ENCODE results near the gene BATF. TPM values are rescaled to one million over a fixed set of nuclear protein-coding genes. Genes with fewer than 3 reads are reported as not detected.

The BATF gene
- total RNA-seq, 4 donors from 2014 or later, result 0.28 to 6.4 (median 1.3) TPM; not detected in 1

GRCh38 chr14:75491376-75491978, 30.8 kb upstream of the BATF start:
- Histone ChIP-seq H3K27ac (no peak overlapping the region), H3K4me1 (no peaks in the 10 kb centered on the region), H3K9me3 (no peaks in the 10 kb centered on the region), H3K36me3 (no peaks in the 10 kb centered on the region), H3K27me3 (no peaks in the 10 kb centered on the region), H3K4me3 (no peak overlapping the region)
- TF ChIP-seq, protein P1, sequence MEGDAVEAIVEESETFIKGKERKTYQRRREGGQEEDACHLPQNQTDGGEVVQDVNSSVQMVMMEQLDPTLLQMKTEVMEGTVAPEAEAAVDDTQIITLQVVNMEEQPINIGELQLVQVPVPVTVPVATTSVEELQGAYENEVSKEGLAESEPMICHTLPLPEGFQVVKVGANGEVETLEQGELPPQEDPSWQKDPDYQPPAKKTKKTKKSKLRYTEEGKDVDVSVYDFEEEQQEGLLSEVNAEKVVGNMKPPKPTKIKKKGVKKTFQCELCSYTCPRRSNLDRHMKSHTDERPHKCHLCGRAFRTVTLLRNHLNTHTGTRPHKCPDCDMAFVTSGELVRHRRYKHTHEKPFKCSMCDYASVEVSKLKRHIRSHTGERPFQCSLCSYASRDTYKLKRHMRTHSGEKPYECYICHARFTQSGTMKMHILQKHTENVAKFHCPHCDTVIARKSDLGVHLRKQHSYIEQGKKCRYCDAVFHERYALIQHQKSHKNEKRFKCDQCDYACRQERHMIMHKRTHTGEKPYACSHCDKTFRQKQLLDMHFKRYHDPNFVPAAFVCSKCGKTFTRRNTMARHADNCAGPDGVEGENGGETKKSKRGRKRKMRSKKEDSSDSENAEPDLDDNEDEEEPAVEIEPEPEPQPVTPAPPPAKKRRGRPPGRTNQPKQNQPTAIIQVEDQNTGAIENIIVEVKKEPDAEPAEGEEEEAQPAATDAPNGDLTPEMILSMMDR (IDR thresholded peaks at IDR 0.05), result no peak
- TF ChIP-seq POLR2A (IDR thresholded peaks at IDR 0.05), result no peak
- DNase-seq, result no peak
- intact Hi-C loops (cut with DNase I; ENCODE audit: low total_unique reads), result no loop called here

GRCh38 chr14:75492832-75493591, 29.3 kb upstream of the BATF start:
- no peak overlapping the region for H3K27ac ChIP-seq
- no peak for DNase-seq
- TF ChIP-seq, protein P1 (IDR thresholded peaks at IDR 0.05), result no peak
- no peak for TF ChIP-seq POLR2A (IDR thresholded peaks at IDR 0.05)
- intact Hi-C loops (cut with DNase I; ENCODE audit: low total_unique reads), result no loop called here
- H3K36me3 ChIP-seq, result no peaks in the 10 kb centered on the region
- no peaks in the 10 kb centered on the region for H3K4me1 ChIP-seq
- H3K4me3 ChIP-seq, result no peak overlapping the region
- H3K9me3 ChIP-seq, result no peaks in the 10 kb centered on the region
- H3K27me3 ChIP-seq, result no peaks in the 10 kb centered on the region

DNA sequence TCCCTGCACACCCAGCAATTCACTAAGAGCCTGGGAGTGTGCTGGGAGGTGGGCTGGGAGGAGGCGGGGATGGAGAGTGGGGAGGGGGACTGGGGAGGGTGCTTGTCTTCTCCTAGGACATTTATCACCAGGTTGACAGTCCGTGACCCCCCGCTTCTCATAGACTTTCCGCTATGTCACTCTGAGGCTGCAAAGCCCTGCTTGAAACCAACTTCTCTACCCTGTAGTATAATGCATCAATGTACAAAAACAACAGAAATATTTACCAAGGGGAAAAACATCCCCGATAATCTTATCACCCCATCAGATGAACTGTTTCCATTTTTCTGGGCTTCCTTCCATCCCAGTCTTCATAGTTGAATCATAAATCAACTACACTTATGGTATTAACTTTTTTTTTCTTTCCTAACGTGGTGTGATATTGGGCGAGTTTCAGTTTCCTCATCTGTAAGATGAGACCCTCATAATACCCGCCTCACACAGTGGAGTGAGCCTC, 28.6 kb upstream of the BATF start:
- TF ChIP-seq, protein P1 (IDR thresholded peaks at IDR 0.05), result no peak
- no peak for TF ChIP-seq POLR2A (IDR thresholded peaks at IDR 0.05)
- Histone ChIP-seq H3K27me3 (no peaks in the 10 kb centered on the region), H3K4me3 (no peak overlapping the region), H3K9me3 (no peaks in the 10 kb centered on the region), H3K27ac (no peak overlapping the region), H3K36me3 (no peaks in the 10 kb centered on the region), H3K4me1 (no peaks in the 10 kb centered on the region)
- intact Hi-C loops (cut with DNase I; ENCODE audit: low total_unique reads), result no loop called here
- no peak for DNase-seq

DNA sequence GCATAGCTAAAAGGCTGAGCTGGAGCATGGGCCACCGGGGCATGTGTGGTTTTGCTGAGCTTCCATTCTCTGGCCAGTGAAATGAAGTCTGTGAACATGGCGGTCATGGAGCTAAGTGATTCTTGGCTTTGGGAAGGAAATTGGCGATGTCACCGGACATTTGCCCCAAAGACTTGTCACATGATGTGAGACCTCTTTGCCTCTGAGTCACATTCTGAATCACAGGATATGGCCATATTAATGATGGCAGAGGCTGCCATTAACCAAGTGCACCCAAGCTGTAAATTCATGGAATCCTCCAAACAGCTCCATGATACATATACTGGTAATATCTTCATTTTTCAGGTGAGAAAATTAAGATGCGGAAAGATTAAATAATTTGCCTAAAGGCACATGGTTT, 27.4 kb upstream of the BATF start:
- Histone ChIP-seq H3K36me3 (no peaks in the 10 kb centered on the region), H3K4me3 (no peak overlapping the region), H3K9me3 (no peaks in the 10 kb centered on the region), H3K27me3 (no peaks in the 10 kb centered on the region), H3K27ac (no peak overlapping the region), H3K4me1 (no peaks in the 10 kb centered on the region)
- intact Hi-C loops (cut with DNase I; ENCODE audit: low total_unique reads), result no loop called here
- DNase-seq, result no peak
- TF ChIP-seq, protein P1 (IDR thresholded peaks at IDR 0.05), result no peak
- TF ChIP-seq POLR2A (IDR thresholded peaks at IDR 0.05), result no peak

DNA sequence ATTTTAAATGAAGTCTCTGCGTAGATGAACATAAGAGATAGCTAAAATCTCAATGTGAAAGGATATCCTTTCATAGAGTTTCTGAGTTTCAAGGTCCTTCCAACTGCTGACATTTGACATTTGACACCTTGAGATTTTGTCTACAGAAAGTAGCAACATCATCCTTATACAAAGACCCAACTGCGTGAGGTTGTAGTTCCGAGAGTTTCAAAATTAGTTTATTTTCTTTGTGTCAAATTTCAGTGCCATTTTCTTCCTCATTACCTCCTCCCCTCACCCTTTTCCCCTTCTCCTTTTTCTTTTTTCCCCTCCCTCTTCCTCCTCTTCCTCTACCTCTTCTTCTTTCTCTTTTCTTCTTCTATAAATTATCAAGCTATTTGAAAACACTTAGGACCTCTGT, 26.9 kb upstream of the BATF start:
- no peak for TF ChIP-seq POLR2A (IDR thresholded peaks at IDR 0.05)
- TF ChIP-seq, protein P1 (IDR thresholded peaks at IDR 0.05), result no peak
- no peak overlapping the region for H3K4me3 ChIP-seq
- no peaks in the 10 kb centered on the region for H3K36me3 ChIP-seq
- no peaks in the 10 kb centered on the region for H3K4me1 ChIP-seq
- no peak overlapping the region for H3K27ac ChIP-seq
- no peak for DNase-seq
- H3K9me3 ChIP-seq, result no peaks in the 10 kb centered on the region
- intact Hi-C loops (cut with DNase I; ENCODE audit: low total_unique reads), result no loop called here
- no peaks in the 10 kb centered on the region for H3K27me3 ChIP-seq

Data from uterus (tissue), 4 donors.